Endothelial cell (in vitro differentiated cells): ENCODE measurements around the gene CHRM4. TPM values are rescaled to one million over a fixed set of nuclear protein-coding genes. Genes with fewer than 3 reads are reported as not detected.

Experiments
- DNase-seq: peaks from one replicate; pipeline ENCODE4 v3.0.0; 2021; ENCODE audit warnings: low spot score
- H3K27ac Mint-ChIP-seq: one replicate; pipeline ENCODE4 v1.8.0; 2021; ENCODE audit warnings: mixed read lengths, inconsistent platforms; ENCODE audit not compliant: unreplicated experiment
- H3K27me3 Mint-ChIP-seq: one replicate; pipeline ENCODE4 v1.8.0; 2021; ENCODE audit warnings: mild to moderate bottlenecking, moderate library complexity, mixed read lengths, inconsistent platforms; ENCODE audit not compliant: unreplicated experiment
- H3K36me3 Mint-ChIP-seq: one replicate; pipeline ENCODE4 v1.8.0; 2021; ENCODE audit warnings: mild to moderate bottlenecking, low read depth, mixed read lengths, inconsistent platforms; ENCODE audit not compliant: unreplicated experiment
- H3K4me1 Mint-ChIP-seq: one replicate; pipeline ENCODE4 v1.8.0; 2021; ENCODE audit warnings: mild to moderate bottlenecking, mixed read lengths, inconsistent platforms; ENCODE audit not compliant: unreplicated experiment
- H3K4me3 Mint-ChIP-seq: one replicate; pipeline ENCODE4 v1.8.0; 2021; ENCODE audit warnings: mild to moderate bottlenecking, mixed read lengths, inconsistent platforms; ENCODE audit not compliant: unreplicated experiment
- H3K9me3 Mint-ChIP-seq: one replicate; pipeline ENCODE4 v1.8.0; 2021; ENCODE audit warnings: mixed read lengths, inconsistent platforms; ENCODE audit not compliant: unreplicated experiment
- total RNA-seq: library from RNA; stranded (reverse); fragmentation: NEBNext Ultra II Directional; extraction: Animal tissue kit (Norgen Biotek cat#: 25700); gene quantifications from one replicate; pipeline ENCODE4 v1.2.1, GENCODE V29; 2021; ENCODE audit not compliant: unreplicated experiment
- TF ChIP-seq, protein P1 (sequence below): fragments of 200-600 bp; sonication (generic); IDR thresholded peaks from one replicate; pipeline ENCODE4 v1.5.0; 2021; ENCODE audit warnings: antibody characterized with exemption; ENCODE audit not compliant: unreplicated experiment

Gene CHRM4
- total RNA-seq, 1 donor from 2014 or later = not detected

DNA sequence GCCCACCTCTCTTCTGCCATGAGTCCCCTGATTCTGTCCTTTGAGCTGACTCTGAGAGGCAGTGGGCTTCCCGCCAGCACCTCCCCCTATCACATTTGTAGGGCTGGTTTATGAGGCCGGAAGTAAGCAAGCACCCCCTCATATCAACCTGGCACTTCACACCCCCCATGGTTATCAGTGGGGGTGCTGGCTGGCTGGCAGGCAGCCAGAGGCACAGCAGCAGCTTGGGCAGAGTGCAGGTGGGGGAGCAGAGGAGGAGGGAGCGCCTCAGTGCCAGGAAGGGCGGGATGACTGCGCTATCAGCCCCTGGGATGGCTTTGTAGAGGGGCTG lies 22.9 kb upstream of the CHRM4 start:
- Mint-ChIP-seq H3K27me3 (peaks cover 6% of the 10 kb centered on the region), H3K36me3 (peaks cover 21% of the 10 kb centered on the region), H3K4me1 (peaks cover 8% of the 10 kb centered on the region), H3K27ac (peak overlapping the region; percentile 3), H3K9me3 (no peaks in the 10 kb centered on the region), H3K4me3 (no peak overlapping the region)
- DNase-seq = no peak
- TF ChIP-seq, protein P1, sequence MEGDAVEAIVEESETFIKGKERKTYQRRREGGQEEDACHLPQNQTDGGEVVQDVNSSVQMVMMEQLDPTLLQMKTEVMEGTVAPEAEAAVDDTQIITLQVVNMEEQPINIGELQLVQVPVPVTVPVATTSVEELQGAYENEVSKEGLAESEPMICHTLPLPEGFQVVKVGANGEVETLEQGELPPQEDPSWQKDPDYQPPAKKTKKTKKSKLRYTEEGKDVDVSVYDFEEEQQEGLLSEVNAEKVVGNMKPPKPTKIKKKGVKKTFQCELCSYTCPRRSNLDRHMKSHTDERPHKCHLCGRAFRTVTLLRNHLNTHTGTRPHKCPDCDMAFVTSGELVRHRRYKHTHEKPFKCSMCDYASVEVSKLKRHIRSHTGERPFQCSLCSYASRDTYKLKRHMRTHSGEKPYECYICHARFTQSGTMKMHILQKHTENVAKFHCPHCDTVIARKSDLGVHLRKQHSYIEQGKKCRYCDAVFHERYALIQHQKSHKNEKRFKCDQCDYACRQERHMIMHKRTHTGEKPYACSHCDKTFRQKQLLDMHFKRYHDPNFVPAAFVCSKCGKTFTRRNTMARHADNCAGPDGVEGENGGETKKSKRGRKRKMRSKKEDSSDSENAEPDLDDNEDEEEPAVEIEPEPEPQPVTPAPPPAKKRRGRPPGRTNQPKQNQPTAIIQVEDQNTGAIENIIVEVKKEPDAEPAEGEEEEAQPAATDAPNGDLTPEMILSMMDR = no peak

DNA sequence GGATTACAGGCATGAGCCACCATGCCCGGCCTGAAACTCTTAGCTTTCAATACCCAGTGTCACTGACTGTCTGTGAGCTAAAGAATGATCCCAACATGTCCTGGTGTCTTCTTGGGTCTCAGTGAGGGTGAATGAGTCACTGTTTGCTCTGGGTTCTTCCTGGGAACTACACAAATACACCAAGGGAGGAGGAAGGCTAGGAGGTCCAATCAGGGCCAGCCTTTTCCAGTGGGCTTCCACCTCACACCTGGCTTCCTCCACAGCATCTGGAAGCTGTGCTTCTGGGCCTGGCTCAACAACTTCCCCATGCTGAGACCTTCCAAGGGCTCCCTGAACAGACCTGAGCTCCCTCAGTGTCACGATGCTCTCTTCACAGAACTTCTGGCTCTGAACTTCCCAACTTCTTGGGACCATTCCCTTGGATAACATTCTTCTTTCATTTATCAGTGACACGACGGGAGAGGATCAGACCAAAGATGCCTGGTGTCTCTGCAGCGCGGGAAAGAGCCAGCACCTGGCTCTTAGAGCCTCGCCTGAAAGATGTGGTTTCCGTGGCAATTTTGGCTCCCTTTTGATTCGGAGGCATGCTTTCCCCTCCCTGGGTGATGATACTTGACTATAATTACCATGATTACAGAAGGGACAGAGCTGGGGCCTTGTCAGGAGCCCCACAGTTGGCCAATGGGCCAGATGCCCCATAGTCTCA lies 22.3 kb upstream of the CHRM4 start:
- TF ChIP-seq, protein P1 = no peak
- no peak for DNase-seq
- H3K9me3 Mint-ChIP-seq = no peaks in the 10 kb centered on the region
- H3K4me1 Mint-ChIP-seq = peaks cover 6% of the 10 kb centered on the region
- peaks cover 21% of the 10 kb centered on the region for H3K36me3 Mint-ChIP-seq
- no peak overlapping the region for H3K4me3 Mint-ChIP-seq
- peaks cover 6% of the 10 kb centered on the region for H3K27me3 Mint-ChIP-seq
- H3K27ac Mint-ChIP-seq = peak overlapping the region; percentile 3

DNA sequence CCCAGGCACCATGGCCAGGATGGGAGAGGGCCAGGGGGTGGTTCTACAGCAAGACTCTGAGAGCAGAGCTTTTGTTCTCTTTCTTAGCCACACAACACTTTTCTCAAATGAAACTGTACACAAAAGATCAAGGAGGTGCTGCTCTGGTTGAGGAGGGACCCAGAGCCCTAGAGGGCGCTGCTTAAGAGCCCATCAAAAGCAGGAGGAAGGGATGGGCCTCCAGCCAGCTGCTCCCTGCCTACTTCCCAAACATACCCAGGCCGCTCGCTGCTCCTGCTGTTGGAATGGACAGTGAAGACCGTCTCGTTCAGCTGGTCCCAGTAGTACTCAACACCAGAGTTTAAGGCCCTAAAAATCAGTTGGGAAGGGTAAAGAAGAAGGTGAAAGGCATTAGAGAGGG lies 18.4 kb upstream of the CHRM4 start:
- TF ChIP-seq, protein P1 = no peak
- peak overlapping the region; percentile 52 for H3K27ac Mint-ChIP-seq
- no peak overlapping the region for H3K4me3 Mint-ChIP-seq
- DNase-seq = peak; percentile 23
- peaks cover 9% of the 10 kb centered on the region for H3K27me3 Mint-ChIP-seq
- no peaks in the 10 kb centered on the region for H3K4me1 Mint-ChIP-seq
- no peaks in the 10 kb centered on the region for H3K9me3 Mint-ChIP-seq
- peaks cover 17% of the 10 kb centered on the region for H3K36me3 Mint-ChIP-seq

DNA sequence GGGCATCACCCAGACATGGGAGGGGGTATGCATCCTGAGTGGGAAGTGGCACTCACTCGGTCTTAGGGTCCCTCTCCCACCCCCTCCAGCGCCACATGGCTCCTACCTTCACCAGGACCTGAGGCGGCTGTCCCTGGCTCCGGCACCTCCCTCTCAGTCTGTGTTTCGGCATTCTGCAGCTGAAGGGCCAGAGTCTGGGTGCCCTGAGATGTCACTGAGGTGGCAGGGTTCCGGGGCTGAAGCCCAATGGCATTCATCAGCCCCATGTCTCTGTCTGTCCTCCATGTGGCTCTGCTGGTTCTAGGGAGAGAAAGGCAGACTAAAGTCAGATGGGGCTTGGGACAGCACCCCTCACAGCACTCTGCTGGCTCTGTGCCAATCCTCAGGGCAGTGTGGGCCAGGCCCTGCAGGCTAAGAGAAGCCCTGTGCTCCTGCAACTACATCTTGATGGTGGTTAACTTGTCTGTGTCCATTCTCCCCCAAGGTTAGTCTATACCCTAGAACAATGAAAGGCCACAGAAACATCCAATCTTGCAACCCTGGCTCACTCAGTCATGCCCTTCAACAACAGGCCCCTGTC lies 16.9 kb upstream of the CHRM4 start:
- Mint-ChIP-seq H3K4me1 (no peaks in the 10 kb centered on the region), H3K27ac (no peak overlapping the region), H3K9me3 (no peaks in the 10 kb centered on the region), H3K36me3 (peaks cover 18% of the 10 kb centered on the region), H3K4me3 (no peak overlapping the region), H3K27me3 (peaks cover 11% of the 10 kb centered on the region)
- TF ChIP-seq, protein P1 = no peak
- DNase-seq = no peak

DNA sequence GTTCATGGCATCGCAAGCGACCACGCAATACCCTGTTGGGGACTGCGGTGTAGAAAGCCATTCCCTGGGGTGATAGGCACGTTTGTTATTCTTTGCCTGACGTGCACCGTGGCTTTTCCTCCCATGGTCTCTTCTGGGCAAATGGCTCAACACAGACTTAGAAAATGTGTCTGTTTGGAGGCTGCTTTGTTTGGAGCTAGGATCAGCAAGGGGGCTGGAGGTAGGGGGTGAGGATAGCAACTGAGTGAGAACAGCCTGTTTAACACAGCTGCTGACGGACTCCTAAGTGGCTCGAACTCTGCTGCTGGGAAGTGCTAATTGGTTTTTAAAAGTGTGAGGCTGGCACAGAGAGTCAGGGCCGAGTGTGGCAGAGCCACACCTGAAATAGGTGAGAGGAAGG lies 16.1 kb upstream of the CHRM4 start:
- TF ChIP-seq, protein P1 = no peak
- no peaks in the 10 kb centered on the region for H3K4me1 Mint-ChIP-seq
- peaks cover 22% of the 10 kb centered on the region for H3K36me3 Mint-ChIP-seq
- H3K4me3 Mint-ChIP-seq = peak overlapping the region; percentile 28
- H3K27ac Mint-ChIP-seq = no peak overlapping the region
- no peak for DNase-seq
- H3K9me3 Mint-ChIP-seq = no peaks in the 10 kb centered on the region
- H3K27me3 Mint-ChIP-seq = peaks cover 11% of the 10 kb centered on the region
